ENCODE measurements around the gene MYO15B. TPM values are rescaled to one million over a fixed set of nuclear protein-coding genes. Genes with fewer than 3 reads are reported as not detected.
A peak's percentile ranks its signal among the peaks of the same experiment; 100 is the strongest.

MYO15B gene
- total and polyA plus RNA-seq, 2 of the 13 experiments (the other 11 are each of a cell fraction or from before 2014, with no cell fraction given) = 2.8 to 8.1 TPM

- no peak for TF ChIP-seq ZNF33A (CRISPR knock-in tag; IDR thresholded peaks at IDR 0.05; ENCODE audit: borderline replicate concordance)
- TF ChIP-seq SP2 (CRISPR knock-in tag; IDR thresholded peaks at IDR 0.05) = peak; percentile 47; the same call in 1 of the 2 replicates
- 0 out of 2 replicates have a peak, but pooled peaks have one; percentile 18 for TF ChIP-seq ZNF800 (CRISPR knock-in tag; IDR thresholded peaks at IDR 0.05)
- peak; percentile 63; the same call in 1 of the 2 replicates for TF ChIP-seq CBFB (CRISPR knock-in tag; IDR thresholded peaks at IDR 0.05)
- peak; percentile 91; the same call in 1 of the 2 replicates for TF ChIP-seq FIP1L1 (IDR thresholded peaks at IDR 0.05; ENCODE audit: borderline replicate concordance, insufficient read depth, low read depth, low read length)
- TF ChIP-seq, protein P1, sequence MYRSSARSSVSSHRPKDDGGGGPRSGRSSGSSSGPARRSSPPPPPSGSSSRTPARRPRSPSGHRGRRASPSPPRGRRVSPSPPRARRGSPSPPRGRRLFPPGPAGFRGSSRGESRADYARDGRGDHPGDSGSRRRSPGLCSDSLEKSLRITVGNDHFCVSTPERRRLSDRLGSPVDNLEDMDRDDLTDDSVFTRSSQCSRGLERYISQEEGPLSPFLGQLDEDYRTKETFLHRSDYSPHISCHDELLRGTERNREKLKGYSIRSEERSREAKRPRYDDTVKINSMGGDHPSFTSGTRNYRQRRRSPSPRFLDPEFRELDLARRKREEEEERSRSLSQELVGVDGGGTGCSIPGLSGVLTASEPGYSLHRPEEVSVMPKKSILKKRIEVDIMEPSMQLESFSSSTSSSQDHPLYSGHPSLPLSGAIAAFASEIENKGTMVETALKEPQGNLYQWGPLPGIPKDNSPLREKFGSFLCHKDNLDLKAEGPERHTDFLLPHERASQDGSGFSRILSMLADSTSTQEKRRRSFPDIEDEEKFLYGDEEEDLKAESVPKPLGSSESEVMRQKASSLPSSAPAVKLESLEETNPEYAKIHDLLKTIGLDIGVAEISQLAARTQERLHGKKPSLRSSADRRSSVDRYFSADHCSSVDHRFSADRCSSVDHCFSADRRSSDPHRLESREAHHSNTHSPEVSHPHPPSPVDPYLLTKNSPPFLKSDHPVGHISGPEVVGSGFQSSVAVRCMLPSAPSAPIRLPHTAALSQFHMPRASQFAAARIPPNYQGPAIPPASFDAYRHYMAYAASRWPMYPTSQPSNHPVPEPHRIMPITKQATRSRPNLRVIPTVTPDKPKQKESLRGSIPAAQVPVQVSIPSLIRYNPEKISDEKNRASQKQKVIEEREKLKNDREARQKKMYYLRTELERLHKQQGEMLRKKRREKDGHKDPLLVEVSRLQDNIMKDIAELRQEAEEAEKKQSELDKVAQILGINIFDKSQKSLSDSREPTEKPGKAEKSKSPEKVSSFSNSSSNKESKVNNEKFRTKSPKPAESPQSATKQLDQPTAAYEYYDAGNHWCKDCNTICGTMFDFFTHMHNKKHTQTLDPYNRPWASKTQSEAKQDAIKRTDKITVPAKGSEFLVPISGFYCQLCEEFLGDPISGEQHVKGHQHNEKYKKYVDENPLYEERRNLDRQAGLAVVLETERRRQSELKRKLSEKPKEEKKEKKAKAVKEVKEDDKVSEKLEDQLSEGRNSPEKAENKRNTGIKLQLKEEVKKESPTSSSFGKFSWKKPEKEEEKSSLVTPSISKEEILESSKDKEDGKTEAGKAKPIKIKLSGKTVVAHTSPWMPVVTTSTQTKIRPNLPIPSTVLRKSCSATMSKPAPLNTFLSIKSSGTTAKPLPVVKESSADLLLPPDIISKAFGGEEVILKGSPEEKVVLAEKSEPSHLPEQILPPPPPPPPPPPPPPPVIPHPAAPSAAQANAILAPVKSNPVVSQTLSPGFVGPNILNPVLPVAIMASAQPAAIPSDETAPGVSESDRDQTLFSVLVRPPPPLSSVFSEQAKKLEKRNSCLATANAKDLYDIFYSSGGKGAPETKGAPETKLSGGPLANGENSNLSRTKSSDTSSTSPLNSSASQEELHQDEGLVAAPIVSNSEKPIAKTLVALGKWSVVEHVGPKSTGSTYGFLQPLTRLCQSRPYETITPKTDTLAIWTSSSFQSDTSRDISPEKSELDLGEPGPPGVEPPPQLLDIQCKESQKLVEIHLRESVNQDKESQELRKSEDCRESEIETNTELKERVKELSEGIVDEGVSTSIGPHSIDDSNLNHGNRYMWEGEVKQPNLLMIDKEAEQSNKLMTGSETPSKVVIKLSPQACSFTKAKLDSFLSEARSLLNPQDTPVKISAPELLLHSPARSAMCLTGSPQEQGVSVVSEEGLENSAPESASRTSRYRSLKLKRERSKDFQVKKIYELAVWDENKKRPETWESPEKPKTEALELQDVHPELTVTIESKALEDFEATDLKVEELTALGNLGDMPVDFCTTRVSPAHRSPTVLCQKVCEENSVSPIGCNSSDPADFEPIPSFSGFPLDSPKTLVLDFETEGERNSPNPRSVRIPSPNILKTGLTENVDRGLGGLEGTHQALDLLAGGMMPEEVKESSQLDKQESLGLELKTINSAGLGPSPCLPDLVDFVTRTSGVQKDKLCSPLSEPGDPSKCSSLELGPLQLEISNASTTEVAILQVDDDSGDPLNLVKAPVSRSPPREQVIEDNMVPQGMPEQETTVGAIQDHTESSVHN (CRISPR knock-in tag; IDR thresholded peaks at IDR 0.05) = no peak
- TF ChIP-seq ZNF670 (CRISPR knock-in tag; IDR thresholded peaks at IDR 0.05; ENCODE audit: borderline replicate concordance) = peak; percentile 38; the same call in 1 of the 2 replicates
- no peak for TF ChIP-seq SRSF9 (IDR thresholded peaks at IDR 0.05; ENCODE audit: borderline replicate concordance, insufficient read depth, low read depth, low read length, poor library complexity, severe bottlenecking)
- peak; percentile 66; the same call in 1 of the 2 replicates for TF ChIP-seq ZFP90 (CRISPR knock-in tag; IDR thresholded peaks at IDR 0.05; ENCODE audit: borderline replicate concordance)
- no peak for TF ChIP-seq ZNF883 (CRISPR knock-in tag; IDR thresholded peaks at IDR 0.05; ENCODE audit: not compliant biosample characterization)
- TF ChIP-seq ZNF44 (CRISPR knock-in tag; IDR thresholded peaks at IDR 0.05) = no peak
- peak; percentile 39; the same call in 1 of the 2 replicates for TF ChIP-seq NFKBIZ (CRISPR knock-in tag; IDR thresholded peaks at IDR 0.05)
- TF ChIP-seq, protein P2, sequence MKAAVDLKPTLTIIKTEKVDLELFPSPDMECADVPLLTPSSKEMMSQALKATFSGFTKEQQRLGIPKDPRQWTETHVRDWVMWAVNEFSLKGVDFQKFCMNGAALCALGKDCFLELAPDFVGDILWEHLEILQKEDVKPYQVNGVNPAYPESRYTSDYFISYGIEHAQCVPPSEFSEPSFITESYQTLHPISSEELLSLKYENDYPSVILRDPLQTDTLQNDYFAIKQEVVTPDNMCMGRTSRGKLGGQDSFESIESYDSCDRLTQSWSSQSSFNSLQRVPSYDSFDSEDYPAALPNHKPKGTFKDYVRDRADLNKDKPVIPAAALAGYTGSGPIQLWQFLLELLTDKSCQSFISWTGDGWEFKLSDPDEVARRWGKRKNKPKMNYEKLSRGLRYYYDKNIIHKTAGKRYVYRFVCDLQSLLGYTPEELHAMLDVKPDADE (CRISPR knock-in tag; IDR thresholded peaks at IDR 0.05) = no peak
- TF ChIP-seq ZNF276 (CRISPR knock-in tag; IDR thresholded peaks at IDR 0.05; ENCODE audit: low read depth) = no peak
Measured at GRCh38 chr17:75557075-75557851, 30.3 kb upstream of the MYO15B start (continued).

Measured in HepG2 (cell line).